Activated CD4-positive, alpha-beta T cell treated with anti-CD3 and anti-CD28 coated beads for 24 hours (primary cell): Measurements from ENCODE around the gene ADM.

Source experiments
- DNase-seq, 2 donors: peaks; one replicate each; pipeline ENCODE4 v3.0.0-alpha.2; 2020; ENCODE audit warnings: low read depth in 2 of 2

The ADM gene

DNA sequence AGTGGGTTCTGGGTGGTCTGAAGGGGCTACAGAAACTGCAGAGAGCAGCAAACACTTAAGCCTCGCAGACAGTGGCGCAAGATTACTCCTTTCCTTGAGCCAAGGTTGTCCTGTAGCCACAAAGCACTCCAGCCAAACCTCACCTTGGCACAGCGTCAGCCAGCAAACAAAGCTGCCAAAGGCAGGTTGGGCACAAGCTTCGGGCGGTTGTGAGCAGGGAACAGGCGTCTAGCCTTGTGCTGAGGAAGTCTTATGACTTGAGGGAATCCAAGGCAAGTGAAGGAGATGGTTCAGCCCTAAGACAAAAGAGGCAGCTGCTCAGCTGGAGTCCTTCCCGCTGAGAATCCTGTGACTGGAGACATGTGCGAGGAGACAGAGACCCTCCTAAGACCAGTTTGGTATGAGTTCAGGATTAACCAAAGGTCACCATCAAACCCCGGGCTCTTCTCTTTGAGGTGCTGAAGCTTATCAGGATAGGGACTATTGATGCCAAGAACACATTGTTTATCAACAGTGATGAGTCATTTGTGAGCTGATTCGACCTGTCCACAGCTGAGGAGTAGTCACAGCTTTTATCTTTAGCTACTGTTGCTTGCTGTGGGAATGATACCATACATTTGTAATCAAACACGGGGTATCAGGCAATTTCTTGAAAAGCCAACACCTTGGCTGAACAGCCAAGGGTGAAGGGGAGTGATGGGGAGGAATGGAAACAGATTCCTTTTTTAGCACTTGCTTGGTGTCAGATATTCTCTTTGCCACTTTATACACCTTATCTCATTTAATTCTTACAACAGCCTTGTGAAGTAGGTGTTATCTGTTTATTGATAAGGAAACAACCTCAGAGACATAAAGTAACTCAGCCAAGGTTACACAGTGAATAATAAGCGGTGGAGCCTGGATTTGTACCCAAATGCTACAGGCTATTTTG, 4.6 kb downstream of the ADM start:
- no peak for DNase-seq

DNA sequence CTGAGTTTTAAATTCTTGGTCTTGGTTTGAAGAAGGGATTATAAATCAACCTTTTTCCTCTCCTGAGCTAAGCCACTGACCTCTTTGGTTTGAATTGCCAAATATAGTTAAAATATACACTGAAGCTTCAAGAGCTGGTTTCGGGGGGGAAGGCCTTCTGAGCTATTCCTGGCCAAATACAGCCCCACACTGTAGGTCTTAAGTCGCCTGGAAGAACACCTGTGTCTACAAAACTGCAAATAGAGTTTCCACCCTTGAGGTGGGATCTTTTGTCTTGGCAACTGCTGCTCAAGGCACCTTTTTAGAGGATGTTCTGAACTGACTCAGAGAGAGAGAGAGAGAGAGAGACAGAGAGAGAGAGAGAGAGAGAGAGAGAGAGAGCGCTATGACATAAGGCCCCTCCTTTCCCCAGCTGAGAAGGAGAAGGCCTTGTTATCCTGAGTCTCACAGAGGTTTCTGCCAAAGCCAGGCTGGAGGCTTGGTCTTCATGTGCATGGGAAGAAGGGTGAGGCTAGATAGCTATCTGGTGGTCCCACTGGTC, 5.5 kb downstream of the ADM start:
- no peak for DNase-seq

DNA sequence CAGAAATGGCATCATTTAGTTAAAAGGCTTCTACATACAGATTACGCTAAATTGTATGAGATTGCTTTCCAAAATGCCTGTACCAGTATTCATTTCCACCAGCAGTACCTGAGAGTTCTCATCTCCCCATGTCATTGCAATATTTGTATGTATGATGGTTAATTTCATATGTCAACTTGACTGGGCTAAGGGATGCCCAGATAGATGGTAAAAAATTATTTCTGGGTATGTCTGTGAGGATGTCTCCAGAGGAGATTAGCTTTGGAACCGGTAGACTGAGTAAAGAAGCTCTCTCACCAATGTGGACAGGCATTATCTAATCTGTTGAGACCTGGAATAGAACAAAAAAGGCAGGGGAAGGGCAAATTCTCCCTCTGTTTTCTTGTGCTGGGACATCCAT, 6.9 kb downstream of the ADM start:
- DNase-seq, result no peak

DNA sequence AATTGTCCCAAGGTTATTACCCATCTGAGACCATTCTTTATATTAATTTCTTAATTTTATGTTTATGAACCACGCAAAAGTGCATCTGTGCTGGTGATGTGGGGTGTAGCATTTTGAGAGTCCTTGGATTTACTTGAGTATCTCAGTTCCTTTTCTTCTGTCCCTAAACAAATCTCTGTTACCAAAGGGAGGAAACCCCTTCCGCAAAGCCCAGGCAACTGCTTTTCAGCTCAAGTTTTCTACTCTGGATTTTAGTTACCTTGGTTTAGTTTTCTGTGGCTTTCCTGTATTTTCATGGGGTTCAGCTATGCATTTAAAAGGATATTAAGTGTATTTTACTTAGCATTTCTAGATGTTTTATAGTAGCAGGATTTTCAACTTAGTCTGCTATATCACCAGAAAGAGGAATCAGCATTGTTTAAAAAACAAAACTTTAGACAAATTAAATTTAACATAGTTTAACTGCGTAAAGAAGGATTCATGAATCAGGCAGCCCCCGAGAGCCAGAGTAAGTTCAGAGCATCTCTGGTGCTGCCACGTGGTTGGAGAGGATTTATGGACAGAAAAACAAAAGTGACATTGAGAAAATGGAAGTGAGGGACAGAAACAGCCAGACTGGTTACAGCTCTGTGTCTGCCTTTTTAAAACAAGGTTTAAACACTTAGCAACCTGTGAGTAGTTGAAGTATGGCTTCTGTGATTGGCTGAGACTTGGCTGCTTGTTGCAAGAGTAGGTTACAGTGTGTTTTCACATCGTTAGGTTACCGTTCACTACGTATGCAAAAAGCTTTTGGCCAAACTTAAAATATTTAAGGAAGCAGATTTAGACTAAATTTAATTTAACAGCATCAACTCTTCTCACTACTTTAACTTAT, 9.6 kb downstream of the ADM start:
- DNase-seq, result no peak

DNA sequence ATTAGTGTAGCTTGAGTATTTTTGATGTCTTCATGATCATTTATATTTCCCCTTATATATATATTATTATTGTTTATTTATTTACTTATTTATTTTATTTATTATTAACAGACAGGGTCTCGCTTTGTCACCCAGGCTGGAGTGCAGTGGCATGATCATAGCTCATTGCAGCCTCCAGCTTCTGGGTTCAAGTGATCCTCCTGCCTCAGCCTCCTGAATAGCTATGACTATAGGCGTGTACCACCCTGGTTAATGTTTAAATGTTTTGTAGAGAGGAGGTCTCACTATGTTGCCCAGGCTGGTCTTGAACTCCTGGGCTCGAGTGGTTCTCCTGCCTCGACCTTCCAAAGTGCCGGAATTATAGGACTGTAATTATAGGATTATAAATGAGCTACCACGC, 10.2 kb downstream of the ADM start:
- DNase-seq, result no peak

DNA sequence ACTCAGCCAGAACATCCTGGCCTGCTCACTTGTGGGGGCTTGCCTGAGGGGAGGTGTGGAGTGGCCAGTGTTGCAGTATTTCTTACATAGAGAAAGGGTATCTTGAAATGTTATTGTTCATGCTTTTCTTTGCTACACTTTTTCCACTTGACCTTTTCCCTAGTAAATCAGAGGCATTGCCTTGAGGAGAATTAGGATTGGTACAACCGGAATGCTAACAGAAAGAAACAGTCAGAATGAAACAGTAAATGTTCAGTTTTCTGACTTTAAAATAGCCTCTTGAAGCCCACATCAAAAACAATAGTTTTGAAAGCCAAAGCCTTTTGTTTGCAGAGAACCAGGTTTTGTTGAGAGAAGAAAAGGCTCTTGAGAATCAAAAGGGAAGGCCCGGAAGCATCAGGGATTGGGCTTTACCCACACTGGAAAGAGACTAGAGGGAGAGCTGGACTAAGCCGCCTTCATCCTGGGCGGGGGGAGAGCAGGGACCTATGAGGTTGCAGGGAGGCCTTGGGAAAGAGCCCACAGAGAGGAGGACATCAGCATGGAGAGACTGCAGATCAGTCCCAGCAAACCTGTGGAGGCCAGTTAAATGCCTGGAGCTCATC, 12.4 kb downstream of the ADM start:
- no peak for DNase-seq

DNA sequence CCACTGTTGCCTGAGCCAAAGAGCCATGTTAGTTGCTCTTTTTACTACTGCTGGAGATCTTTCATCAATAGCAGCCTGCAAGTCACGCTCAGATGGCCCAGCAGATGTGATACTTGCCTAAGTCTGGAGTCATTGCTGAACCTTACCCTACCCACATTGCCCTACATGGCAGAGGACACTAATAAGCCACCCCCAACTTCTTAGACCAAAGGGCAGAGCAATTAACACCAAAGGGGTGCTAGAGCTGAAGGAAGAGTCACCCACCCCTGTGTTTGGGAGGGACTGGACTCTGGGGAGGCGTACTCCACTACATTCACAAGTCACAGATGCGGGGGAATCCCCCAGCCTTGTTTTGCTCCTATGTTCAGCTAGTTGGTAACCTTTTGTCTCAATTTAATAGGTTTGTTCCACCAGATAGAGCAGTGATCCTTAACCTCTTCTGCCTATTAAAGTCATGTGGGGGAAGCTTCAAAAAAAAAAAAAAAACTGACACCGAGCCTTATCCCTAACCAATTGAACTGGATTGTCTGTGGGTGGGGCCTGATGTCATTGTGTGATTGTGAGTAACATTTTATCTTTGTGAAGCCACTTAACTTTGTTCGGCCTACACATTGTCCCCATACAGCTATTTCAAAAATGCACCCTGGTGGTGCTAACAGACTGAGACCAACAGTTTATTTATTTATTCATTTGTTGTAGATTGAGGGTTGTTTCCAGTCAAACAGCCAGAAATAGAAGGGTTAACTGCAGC, 13.1 kb downstream of the ADM start:
- DNase-seq, result no peak

DNA sequence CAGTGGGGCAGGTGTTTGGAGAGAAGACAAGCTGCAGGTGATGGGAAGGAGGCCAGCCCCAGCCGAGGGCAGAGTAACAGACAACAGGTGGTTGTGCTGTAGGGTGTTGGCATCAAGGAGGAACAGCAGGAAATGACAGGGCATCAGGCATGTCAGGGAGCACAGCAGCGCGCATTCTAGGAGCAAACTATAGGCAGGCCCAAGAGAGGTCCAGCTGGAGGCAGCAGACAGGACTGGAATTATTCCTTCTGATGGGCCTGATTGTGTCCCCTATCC, 13.6 kb downstream of the ADM start:
- no peak for DNase-seq

DNA sequence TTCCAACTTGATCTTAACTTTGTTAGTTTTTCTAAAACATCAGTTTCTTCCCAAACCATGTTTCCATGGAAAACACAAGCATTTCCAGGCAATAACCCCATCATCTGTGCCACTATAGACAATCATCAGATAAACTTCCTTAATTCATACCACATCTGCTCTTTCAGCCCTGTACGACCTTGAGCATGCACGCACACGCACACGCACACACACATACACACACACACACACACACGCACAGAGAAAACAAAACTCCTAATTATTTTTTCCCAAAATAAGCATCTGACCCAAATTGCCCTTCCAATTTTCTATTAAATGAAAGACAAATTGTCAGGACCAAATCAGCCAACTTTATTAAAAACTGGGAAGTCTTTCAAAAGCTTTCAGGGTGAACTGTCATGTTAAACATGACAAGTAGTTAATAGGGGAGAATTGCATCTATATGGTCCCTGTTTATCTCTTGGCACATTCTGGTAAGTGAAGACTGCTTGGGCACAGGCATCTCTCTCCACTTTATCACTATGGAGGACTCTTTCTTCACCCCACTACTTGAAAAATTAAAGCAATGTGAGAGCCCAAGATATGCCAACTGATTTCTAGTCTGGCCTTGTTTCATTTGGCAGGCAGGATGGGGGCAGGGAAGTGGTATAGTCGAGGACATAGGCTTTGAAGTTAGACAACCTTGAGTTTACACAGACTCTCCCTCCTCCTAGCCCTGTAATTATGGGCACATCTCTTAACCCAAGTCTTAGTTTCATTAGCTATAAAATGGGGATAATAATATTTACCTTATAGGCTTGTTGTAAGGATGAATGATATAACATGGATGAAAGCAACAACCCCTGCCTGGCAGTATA, 15.1 kb downstream of the ADM start:
- DNase-seq, result no peak

DNA sequence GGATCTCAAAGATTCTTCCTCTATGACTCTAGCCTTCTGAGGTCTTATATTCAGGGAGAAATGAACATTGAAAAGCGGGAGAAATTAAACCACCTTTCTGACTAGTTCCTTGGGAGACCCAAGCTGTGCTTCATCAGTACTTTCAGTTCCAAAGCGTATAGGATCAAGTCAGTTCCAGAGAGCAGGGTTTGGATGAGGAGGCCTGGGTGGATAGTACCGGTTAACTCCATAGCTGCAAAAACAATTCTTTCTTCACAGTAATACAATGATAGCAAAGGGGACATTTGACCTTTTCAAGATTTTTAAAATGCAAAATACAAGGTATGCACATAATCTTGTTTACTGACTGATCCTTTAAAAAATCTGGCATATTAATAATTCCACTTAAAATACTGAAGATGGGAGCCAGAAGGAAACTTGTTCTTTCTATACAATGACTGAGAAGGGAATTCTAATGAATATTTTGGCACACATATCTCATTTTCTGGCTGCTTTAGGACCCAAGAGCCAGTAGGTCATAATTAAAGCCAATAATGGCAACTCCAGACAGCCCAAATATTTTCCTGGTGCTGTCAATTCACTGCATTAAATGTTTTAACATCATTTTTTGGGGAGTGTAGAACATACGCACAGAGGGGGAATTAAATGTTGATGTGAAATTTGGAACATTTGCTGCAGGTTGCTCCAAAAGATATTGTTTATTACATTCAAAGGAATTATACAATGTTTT, 16.0 kb downstream of the ADM start:
- no peak for DNase-seq

DNA sequence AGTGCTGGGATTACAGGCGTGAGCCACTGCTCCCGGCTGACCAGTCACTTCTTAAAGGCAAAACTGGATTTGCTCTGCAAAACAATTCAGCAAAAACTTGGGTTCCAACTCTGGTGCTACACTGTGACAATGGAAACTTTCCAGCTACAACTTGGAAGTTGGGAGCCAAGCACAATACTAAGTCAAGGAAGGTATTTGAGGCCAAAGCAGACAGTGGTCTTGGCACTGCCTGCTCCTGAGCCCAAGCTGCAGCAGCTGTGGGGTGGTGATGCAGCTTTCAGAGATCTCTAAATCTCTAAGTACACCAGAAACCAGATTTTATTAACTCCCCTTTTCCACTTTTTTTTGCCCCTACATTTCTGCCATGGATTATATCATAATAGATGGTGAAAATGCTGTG, 17.5 kb downstream of the ADM start:
- DNase-seq, result no peak

DNA sequence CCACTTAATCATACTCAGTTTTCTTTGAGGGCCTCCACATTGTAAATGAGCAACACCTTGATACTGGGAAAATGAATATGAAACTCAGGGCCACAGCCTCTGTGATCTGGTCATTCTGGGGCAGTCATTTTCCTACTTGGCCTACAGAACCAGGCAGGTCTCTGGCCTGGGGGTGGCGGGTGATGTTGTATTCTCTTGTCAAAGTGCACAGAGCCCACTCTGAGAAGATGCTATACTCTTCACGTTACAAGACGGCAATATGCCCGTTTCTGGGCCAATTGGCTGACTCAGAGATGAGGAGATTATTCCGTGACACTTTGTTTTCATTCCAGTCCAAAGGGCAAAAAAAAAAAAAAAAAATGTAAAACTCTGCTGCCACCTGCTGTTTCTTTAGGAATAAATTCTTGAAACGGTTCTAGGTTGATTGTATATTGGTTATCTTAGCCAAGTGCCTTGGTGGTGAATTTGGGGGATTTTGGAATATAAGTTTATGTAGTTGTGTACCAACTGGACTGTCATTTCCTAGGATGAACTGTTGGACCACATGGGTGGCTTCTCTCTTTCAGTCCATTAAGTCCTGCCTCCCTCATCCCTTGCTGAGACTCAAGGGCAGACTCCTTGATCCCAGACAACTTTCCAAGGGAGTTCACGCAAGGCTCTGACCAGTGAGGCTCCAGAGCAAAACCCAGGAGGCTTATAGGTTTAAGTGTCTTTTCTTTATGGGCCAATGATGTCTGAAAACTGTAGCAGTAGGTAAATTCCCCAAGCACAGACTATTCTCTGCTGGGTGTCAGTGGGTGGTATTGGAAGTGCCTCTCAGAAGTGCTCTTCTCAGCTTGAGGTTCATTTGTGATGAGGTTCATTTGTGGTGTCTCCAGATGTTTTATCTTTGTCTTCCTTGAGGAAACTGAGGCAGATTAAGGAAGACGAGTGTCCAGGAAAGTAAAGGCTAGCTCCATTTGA, 18.2 kb downstream of the ADM start:
- DNase-seq, result peak in 1 of 2 donors; percentile 48

DNA sequence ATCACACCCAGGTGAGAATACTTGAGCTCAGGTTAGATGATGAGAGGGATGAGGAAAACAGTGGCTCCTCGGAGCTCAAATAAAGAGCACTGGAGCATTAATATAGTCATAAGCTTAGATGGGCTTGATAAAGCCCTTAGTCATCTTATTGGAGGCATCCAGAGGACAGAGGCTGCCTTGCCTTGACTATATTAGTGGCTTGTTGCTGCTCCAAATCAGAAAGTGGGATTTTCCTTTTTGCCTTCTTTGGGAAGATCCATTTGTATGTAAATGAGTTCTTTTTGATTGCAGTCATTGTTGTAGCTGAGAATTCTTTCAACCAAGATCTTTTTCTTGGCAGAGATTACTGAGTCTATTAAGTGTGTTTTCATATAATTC, 18.9 kb downstream of the ADM start:
- no peak for DNase-seq

DNA sequence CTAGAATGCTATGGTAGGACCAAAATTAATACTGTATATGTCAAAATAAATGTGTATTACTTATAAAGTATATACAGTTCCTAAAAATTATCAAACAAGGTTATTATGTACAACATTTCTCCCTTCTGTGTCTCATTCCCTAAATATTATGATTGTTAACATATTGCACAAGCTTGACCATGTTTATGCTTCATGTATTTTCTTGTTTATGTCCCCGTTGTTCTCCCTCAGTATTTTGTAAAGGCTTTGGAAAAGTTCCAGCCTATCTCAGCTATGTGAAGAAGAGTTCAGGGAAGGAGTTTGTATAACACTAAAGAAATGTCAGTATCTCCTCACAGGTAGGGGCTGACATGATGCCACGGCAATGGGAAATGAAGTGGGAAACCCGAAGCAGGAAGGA, 19.6 kb downstream of the ADM start:
- no peak for DNase-seq

DNA sequence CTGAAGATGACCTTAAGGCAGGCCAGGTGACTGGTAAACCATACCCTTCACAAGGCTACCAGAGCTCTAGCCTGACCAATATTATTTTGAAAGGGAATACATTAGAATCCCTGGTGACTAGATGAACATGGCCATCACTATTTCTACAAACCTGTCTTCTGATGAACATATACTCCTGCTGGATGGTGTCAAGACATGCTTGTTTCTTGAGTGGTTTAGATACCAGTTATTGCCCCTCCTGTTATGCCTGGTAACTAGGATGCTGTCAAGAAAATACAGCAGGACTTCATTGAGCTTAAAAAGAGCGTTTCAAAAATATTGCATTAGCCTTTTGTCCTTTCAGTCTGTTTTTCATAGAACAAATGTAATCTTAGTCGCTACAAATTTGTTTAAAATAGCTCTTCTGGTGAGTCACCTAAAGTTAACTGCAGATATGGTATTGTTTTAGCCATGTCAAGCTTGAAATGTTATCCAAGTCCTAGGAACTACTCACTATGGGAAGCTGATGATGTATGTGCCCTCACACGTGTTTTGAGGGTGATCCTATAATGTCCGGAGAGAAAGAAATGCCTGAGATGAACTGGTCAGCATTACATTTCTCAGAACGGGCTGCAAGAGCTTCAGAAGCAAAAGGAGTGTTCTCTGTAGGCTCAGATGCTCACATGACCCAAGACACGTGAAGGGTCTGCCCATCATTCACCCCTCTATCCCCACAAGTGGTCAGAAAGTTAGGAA, 20.6 kb downstream of the ADM start:
- no peak for DNase-seq

DNA sequence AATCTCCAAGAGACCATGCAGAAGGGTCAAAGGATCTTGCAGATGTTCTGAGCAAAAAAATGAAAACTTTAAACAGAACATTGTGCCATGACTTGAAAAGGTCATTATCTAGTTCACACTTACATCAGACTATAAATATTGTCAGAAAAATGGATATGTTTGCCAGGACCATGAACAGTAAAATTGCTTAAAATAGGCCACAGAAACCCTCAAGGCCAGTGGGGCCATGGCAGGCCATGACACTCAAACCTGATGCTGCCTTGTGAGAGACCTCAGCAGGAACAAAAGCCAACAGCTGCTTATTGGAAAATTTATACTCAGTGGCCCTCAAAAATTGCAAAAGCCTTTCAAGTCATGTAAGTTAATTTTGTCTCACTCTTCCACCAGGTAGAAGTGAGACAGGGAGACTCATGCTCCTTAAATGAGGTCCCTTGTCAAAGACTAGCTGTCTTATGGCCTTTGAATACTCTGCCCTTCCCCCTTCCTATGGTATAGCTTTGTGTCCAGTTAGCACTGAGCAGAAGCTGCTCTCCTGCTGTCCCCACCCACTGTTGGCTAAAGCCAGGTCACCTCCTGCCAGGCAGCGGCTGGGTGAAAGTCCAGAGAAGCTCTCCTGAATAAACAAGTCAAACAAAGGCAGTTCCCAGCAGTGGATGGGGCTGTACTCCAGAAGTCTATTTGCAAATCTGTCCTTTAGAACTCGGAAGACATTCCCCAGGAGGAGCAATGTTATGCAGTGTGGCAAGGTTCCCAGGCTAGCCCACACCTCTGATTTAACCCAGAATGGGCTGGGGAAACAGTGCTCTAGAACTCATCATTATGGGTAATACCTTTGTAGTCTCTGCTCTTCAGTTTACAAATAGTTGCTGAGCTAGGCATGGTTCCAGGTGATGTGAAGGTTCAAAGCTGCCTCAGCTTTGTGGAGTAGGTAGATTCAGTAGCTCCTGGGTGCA, 21.4 kb downstream of the ADM start:
- no peak for DNase-seq

DNA sequence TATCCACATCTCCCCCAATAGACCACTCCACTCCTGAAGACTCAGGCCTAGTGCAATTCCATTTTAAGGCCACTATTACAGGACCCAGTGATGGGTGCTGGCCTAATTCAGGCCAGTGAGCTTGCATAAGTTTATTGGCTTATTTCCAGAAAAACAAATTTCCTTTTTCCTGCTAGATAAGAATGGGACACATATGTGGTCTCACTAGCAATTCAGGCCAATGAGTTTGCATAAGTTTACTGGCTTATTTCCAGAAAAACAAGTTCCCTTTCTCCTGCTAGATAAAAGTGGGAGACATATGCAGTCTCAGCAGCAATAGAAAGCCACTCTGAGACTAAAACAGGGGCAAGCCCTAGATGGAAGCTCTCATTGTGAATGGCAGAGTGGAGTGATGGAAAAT, 22.4 kb downstream of the ADM start:
- no peak for DNase-seq
